ENCODE measurements around the gene NINJ2.

DNA sequence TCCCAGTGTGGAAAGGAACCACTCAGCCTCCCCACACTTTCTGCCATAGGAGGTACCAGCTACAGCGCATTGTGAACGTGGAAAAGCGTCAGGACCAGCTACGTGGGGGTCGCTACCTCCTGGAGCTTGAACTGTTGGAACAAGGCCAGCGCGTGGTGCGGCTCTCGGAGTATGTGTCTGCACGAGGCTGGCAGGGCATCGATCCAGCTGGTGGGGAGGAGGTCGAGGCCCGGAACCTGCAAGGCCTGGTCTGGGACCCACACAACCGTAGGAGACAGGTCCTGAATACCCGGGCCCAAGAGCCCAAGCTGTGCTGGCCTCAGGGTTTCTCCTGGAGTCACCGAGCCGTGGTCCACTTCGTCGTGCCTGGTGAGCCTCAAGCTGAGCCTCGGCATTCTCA is 106.7 kb downstream of the NINJ2 start:
- TF ChIP-seq, protein P1, sequence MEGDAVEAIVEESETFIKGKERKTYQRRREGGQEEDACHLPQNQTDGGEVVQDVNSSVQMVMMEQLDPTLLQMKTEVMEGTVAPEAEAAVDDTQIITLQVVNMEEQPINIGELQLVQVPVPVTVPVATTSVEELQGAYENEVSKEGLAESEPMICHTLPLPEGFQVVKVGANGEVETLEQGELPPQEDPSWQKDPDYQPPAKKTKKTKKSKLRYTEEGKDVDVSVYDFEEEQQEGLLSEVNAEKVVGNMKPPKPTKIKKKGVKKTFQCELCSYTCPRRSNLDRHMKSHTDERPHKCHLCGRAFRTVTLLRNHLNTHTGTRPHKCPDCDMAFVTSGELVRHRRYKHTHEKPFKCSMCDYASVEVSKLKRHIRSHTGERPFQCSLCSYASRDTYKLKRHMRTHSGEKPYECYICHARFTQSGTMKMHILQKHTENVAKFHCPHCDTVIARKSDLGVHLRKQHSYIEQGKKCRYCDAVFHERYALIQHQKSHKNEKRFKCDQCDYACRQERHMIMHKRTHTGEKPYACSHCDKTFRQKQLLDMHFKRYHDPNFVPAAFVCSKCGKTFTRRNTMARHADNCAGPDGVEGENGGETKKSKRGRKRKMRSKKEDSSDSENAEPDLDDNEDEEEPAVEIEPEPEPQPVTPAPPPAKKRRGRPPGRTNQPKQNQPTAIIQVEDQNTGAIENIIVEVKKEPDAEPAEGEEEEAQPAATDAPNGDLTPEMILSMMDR (IDR thresholded peaks at IDR 0.05) = no peak
- TF ChIP-seq POLR2A (IDR thresholded peaks at IDR 0.05) (no peak), EP300 (IDR thresholded peaks at IDR 0.05) (no peak)

All from ovary (tissue), 3 donors.